H1 (cell line): Measurements from ENCODE around the gene METTL9. TPM values are rescaled to one million over a fixed set of nuclear protein-coding genes. Genes with fewer than 3 reads are reported as not detected.

Experiments
- ASH2L ChIP-seq: fragments of 200-600, 300-600 bp; sonication (generic); IDR thresholded peaks from one replicate; pipeline ENCODE4 v1.7.1; 2017; ENCODE audit warnings: low read length
- CHD1 ChIP-seq: IDR thresholded peaks from 2 replicates; pipeline ENCODE4 v1.6.1; 2012; ENCODE audit warnings: low read depth, low read length, improper control_type of control experiment
- POLR2AphosphoS5 ChIP-seq: IDR thresholded peaks from 2 replicates; pipeline ENCODE4 v1.6.1; 2011; ENCODE audit warnings: low read depth, low read length
- SIX5 ChIP-seq: IDR thresholded peaks from 2 replicates; pipeline ENCODE4 v1.6.1; 2011; ENCODE audit warnings: mild to moderate bottlenecking, low read depth, low read length
- TEAD4 ChIP-seq: IDR thresholded peaks from 2 replicates; pipeline ENCODE4 v1.6.1; 2012; ENCODE audit warnings: low read depth, low read length, inconsistent platforms, mixed read lengths
- polyA plus RNA-seq, 7 experiments: library from polyadenylated mRNA; depleted of rRNA in 3 of 7; stranded (reverse) in 5 of 7; unstranded in 2 of 7; fragments of >200 nt in 5 of 7; fragments of 200-250 nt in 2 of 7; gene quantifications; 1 replicate in 5 of 7; 2 replicates in 1 of 7; 4 replicates in 1 of 7; pipeline versions ENCODE4 v1.2.1 to v1.2.3, GENCODE V29; 2011 to 2013; ENCODE audit warnings: missing spikeins in 2 of 7, mixed read lengths in 2 of 7
- total RNA-seq: library from RNA; stranded (reverse); fragmentation: NEBNext Ultra II Directional; extraction: Animal tissue kit (Norgen Biotek cat#: 25700); gene quantifications from 2 replicates; pipeline ENCODE4 v1.2.1, GENCODE V29; 2021

METTL9 gene
- total and polyA plus RNA-seq, 2 of the 8 experiments (the other 6 are each of a cell fraction or from before 2014, with no cell fraction given), result 45.4 to 112 TPM

GRCh38 chr16:21611556-21612384 lies 12.4 kb downstream of the METTL9 start (continued):
- TF ChIP-seq ASH2L (no peak), POLR2AphosphoS5 (no peak), TEAD4 (no peak), SIX5 (no peak), CHD1 (no peak)
